NCI-H748 (cell line): ENCODE results near the gene KIAA1958.

Source experiments
- DNase-seq: peaks from one replicate; lab custom pipeline; 2025; ENCODE audit not compliant: unreplicated experiment; lab: John Stamatoyannopoulos, UW

Gene KIAA1958

GRCh38 chr9:112527959-112528358 is 41.3 kb downstream of the KIAA1958 start:
- no peak for DNase-seq

DNA sequence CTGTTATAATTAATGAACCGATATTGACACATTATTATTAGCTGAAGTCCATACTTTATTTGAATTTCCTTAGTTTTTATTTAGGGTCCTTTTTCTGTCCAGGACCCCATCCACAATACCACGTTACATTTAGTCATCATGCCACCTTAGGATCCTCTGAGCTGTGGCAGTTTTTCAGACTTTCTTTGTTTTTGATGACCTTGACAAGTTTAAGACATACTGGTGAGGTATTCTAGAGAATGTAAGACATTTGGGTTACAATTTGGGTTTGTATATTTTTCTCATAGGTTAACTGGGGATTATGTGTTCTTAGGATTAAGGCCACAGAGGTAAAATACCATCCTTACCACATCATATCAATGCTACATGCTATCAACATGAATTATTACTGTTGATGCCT is 42.7 kb downstream of the KIAA1958 start:
- DNase-seq = no peak

DNA sequence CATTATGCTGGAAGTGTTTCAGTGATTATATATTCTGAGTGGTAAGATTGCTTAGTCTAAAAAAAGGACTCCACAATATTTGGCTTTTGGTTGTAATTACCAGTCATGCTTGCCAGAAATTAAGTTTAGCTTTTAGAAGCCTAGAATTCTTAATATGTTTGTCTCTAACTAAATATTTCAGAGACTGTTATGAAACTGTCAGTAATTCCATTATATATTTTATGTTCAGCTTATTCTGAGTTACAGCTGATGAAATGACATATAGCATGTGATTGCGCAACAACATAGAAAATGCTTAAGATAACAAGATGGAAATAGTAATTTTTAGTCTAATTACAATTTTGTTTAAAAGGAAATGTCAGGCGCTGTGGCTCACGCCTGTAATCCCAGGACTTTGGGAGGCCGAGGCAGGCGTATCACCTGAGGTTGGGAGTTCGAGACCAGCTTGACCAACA is 44.2 kb downstream of the KIAA1958 start:
- DNase-seq = no peak

GRCh38 chr9:112531666-112532282 is 45.1 kb downstream of the KIAA1958 start:
- no peak for DNase-seq

DNA sequence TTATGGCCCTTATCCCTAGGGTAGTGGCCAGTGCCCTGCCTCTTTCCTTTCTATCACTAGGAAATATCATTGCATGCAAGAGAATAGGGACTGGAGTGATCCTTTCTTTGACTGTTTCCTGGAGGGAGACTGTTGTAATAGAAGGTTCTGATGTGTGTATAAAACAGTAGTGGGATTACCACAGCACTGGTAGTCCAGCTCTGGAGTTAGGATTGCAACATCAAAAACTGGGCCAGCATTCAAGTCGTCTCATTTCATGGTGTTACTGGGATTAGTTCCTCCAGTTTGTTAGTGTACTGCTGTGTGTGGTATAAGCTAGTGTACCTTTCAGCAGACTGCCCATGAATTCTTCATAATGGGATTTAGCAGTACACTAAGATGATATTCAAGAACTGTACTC is 45.8 kb downstream of the KIAA1958 start:
- no peak for DNase-seq

DNA sequence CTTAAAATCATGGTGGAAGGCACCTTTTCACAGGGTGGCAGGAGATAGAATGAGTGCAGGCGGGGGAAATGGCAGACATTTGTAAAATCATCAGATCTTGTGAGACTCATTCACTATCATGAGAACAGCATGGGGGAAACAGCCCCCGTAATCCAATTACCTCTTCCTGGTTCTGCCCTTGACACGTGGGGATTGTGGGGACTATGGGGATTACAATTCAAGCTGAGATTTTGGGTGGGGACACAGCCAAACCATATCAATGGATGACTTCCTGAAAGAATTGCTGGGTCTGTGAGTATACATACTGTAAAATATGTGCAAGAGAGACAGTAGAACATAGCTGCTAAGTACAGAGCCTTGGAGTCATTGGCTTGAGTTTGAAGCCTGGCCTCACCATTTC is 47.0 kb downstream of the KIAA1958 start:
- DNase-seq = no peak

DNA sequence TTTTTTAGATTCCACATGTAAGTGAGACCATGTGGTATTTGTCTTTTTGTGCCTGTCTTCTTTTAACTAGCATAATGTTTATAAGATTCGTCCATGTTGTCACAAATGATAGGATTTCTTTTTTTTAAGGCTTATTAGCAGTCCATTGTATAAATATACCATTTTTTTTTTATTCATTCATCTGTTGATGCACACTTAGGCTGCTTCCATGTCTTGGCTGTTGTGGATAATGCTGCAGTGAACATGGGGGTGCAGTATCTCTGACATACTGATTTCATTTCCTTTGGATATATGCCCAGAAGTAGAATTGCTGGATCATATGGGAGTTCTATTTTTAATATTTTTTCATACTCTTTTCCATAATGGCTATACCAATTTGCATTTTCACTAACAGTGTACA is 48.7 kb downstream of the KIAA1958 start:
- no peak for DNase-seq

GRCh38 chr9:112535811-112536210 is 49.2 kb downstream of the KIAA1958 start:
- no peak for DNase-seq

DNA sequence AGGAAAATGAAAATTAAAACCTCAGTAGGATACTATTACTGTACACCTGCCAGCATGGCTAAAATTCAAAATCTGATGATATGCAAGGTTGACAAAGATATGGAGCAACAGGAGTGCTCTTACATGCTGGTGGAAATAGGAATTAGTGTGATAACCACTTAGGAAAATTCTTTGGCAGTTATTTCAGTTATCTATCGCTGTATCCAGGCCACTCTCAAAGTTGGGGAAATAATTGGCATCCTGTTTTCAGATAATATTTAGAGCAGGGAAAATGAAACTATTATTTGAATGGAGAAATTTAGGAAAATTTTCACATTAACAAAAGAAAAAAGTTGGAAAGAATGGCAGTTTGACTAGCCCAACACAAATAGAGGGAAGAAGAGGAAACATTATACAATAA is 50.9 kb downstream of the KIAA1958 start:
- no peak for DNase-seq

- no peak for DNase-seq
Observed at GRCh38 chr9:112540800-112541199, 54.2 kb downstream of the KIAA1958 start.

DNA sequence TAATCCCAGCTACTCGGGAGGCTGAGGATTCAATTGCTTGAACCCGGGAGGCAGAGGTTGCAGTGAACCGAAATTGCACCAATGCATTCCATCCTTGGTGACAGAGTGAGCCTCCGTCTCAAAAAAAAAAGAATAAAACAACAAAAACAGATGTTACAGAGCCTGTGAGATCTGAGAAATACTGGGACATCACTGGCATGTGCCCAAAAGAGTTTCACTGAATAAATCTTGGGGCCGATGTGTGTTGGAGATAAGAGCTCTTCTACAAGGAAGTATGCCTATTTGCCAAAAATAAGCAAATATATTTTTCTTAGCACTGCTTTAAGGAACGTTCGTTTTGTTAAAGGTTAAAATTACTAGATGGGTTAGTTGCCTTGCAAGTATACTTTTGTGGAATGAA is 55.1 kb downstream of the KIAA1958 start:
- no peak for DNase-seq

DNA sequence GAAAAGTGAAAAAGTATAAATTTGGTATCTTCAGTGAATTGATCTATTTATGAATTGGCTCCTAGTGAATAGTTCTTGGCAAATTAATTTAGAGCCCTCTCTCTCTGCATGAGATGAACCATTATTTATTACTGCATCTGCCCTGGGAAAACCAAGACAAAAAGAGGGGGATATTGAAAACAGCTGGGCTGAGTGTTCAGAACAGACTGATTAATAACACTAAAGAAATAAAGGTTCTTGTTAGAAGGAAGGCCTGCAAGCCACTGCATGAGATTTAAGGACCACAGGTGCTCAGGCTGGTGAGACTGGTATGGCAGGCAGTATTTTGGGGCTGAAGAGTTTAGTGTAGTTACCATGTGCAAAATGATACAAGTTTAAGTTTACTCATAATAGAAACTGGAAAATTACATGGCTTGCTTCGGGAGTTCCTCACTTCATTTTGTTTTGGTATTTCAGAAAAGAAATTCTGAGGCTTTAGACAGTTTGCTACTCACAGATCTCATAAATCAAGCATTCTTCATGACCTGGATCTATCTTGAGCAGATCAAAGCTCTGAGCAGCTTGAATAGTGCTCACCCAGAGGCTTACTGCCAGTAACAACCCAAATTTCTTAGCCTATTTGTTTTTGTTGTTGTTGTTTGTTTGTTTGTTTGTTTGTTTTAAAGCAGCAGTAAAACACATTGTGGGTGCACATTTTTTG is 56.1 kb downstream of the KIAA1958 start:
- no peak for DNase-seq

DNA sequence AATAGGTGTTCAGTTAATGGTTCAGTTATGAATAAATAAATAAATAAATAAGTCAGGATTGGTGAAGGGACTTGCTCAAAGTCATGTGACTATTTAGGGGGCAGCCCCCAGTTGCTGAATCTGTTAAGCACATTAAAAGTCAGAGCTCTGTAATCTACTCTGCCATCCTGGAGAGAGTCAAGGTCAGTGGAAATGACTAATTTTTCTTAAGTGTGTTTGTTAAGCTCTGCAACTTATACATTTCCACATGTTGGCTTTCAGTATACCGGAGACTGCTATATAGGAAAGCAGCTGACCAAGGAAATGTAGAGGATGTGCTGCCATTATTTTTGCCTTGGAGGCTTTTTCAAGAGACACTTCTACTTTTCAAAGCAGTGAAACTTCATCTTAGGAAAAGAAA is 57.9 kb downstream of the KIAA1958 start:
- no peak for DNase-seq

GRCh38 chr9:112545237-112545636 is 58.6 kb downstream of the KIAA1958 start:
- no peak for DNase-seq

DNA sequence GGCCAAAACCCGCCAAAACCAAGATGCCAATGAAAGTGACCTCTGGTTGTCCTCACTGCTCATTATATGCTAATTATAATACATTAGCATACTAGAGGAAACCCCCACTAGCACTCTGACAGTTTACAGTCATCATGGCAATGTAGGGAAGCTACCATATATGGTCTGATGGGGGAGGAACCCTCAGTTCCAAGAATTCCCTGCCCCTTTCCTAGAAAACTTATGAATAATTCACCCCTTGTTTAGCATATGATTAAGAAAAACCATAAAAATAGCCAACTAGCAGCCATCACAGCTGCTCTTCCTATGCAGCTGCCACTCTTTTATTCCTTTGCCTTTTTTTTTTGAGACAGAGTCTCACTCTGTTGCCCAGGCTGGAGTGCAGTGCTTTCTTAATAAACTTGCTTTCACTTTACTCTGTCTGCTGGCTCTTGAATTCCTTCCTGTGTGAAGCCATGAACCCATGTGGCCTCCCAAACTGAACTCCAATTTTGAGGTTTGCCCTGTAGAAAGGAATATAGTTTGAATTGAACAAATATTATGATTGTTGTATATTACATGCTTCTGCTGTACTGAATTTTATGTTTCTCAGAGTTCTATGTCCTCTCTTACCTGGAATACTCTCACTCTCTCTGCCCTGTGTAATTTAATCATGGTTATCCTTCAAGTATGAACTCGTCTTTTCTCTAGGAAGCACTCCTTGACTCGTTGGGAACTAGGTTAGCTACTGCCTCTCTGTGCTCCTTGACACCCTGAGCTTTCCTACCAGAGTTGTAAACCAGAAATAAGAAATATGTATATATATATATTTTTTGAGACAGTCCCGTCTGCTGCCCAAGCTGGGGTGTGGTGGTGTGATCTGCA is 59.8 kb downstream of the KIAA1958 start:
- no peak for DNase-seq

- DNase-seq = no peak
Observed at GRCh38 chr9:112548051-112548440, 61.4 kb downstream of the KIAA1958 start.

GRCh38 chr9:112548836-112549595 is 62.4 kb downstream of the KIAA1958 start:
- no peak for DNase-seq

- DNase-seq = no peak
Observed at GRCh38 chr9:112550531-112550930, 63.9 kb downstream of the KIAA1958 start.

DNA sequence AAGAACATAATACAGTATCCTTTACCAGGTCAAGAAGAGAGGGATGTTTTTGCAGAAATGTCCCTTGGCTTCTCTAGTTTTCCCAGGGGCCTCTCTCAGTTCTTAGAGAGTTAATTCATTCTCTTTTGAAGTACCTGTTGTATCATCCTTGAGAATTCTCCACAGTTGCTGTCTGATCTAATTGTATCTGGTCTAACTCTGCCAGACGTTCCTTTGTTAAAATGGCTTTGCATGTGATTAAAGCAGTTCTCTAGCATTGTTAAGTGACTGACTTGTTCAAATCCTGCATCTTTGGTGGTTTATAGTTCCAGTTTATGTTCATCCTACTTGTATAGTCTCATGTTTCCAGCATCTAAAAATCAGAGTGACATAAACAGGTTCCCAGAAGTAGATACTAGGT is 65.0 kb downstream of the KIAA1958 start:
- DNase-seq = no peak

GRCh38 chr9:112552229-112553056 is 65.8 kb downstream of the KIAA1958 start:
- DNase-seq = no peak
